ENCODE results near the gene PCK2.
"Not testable (repeated sequence)": the region's sequence is repeated elsewhere in the genome, so short reads cannot be mapped to it uniquely, and the experiment has no call there.

Gene PCK2

DNA sequence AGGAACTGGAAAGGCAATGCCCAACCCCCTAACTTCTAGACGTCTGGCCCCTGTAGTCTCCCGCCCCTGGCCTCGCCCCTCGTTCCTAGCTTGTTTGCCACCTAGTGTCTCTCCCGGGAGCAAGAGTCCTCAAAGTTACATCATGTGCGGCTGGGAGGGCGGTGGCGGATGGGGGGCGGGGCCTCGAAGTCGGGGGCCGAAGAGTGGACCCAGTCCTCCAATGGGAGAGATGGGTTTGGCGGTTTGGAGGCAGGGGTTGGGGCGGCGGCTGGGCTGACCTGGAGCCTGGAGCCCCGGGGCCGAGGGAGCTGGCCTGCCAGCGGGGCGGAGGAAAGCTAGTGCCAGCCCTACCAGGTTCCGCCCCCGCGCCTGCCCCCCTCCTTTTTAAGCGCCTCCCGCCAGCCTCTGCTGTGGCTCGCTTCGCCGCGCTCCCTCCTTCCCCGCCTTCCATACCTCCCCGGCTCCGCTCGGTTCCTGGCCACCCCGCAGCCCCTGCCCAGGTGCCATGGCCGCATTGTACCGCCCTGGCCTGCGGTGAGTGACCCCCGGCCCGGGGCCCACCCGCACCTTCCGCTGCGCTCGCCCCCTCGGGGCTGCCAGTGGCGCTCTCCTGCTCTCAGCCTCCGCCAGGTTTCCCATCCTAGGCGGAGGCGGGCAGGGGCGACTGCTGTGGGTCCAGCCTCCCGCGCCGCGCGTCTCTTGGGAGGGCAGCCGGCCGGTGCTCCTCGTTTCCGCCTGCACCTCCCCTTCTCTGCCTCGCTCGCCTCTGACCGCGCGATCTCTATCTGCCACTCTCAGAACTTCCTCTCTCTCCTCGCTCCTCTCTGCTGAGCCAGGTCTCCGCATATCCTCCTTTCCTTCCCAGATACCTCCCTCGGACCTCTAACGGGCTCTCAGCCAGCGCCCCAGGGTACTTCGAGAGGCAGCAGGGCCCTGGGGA is at the start of gene PCK2:
TSS of gene PCK2 (plus strand) at position 411 of the 940 bp plus-strand sequence. CDS start at position 506, 95 bp downstream.
- peak within 1 kb of the TSS; percentile 73 for H3K4me3 ChIP-seq (ENCODE audit: low read depth, low read length)
- DNase-seq (ENCODE audit: low read depth): peak; percentile 31
- TF ChIP-seq CTCF (IDR thresholded peaks at IDR 0.05; ENCODE audit: low read depth, low read length, missing control alignments): peak; percentile 16
- in situ Hi-C loops (cut with HindIII; ENCODE audit: low sequenced_read_pairs): no loop called here

- H3K4me3 ChIP-seq (ENCODE audit: low read depth, low read length); DNase-seq (ENCODE audit: low read depth); in situ Hi-C loops (cut with HindIII; ENCODE audit: low sequenced_read_pairs): not testable (repeated sequence)
Observed at GRCh38 chr14:24049002-24049401, 45.1 kb upstream of the PCK2 start.

- DNase-seq (ENCODE audit: low read depth); H3K4me3 ChIP-seq (ENCODE audit: low read depth, low read length): not testable (repeated sequence)
Observed at GRCh38 chr14:24050753-24051152, 43.4 kb upstream of the PCK2 start.

DNA sequence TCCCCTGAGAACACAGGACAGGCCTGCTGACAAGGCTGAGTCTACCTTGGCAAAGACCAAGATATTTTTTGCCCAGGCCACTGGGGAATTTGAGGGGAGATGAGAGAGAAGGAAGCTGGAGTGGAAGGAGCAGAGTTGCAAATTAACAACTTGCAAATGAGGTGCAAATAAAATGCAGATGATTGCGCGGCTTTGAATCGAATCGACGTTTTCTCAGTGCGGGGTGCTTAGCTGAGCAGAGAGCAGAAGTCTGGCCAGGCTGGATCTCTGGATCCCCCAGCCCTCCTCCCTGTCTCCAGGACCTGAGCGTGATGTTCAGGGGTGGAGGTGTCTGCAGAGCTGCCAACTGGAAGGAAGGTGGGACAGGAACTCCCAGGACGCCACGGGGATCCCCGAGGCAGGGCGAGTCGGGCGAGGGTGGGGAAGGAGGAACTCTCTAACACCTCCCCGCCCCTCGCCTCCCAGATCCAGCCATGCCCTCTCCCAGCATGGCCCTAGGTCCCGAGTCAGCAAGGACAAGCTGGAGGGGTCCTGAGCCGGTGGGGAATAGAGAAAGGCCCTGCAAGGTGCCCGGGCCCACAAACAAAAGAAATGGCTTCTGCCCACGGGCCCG is 42.8 kb upstream of the PCK2 start:
- in situ Hi-C loops (cut with HindIII; ENCODE audit: low sequenced_read_pairs): no loop called here
- TF ChIP-seq CTCF (IDR thresholded peaks at IDR 0.05; ENCODE audit: low read depth, low read length, missing control alignments): no peak
- H3K4me3 ChIP-seq (ENCODE audit: low read depth, low read length): peak overlapping the region; percentile 48
- no peak for DNase-seq (ENCODE audit: low read depth)

More at GRCh38 chr14:24050753-24051152, 43.4 kb upstream of the PCK2 start:
- in situ Hi-C loops (cut with HindIII; ENCODE audit: low sequenced_read_pairs): not testable (repeated sequence)

DNA sequence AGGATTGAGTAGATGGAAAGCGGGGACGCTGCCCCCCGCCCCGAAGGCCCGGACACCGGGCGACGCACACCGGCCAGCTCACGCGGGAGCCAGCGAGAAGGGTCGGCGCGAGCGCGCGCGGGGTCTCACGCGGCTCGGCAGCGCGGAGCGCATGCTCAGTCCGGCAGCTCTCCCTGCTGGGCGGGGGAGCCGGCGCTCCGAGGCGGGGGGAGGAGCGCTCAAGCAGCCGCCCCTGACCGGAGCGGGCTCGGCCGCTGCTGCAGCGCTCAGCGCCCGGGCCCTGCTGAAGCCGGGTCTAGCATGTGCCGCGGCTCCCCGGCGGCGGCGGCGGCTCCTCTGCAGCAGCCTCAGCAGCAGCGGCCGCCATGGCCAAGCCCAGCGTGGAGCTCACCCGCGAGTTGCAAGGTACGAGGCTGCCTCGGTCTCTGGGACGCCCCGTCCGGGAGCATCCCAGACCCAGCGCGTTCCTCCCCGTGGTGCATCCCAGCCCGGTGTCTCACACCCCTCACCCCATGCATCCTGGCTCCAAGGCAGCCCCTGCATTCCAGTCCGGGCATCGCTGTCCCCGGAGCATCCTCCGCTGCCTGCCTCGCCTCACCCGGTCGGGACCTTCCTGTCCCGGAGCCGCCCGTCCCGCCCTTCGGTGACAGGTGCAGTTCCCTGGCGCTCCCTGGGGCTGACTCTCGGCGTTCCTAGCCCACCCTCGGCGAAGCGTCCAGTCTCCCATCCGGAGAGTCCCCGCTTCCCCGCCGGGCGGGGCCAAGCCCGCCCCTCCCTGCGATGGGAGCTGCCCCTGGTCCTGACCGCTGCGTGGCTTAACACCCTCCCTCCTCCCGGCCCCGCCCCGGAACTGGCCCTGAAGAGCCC is 42.1 kb upstream of the PCK2 start, which contains the start of gene CARMIL3:
TSS of gene CARMIL3 (plus strand) at position 221 of the 867 bp plus-strand sequence. CDS start at position 366, 145 bp downstream.
- DNase-seq (ENCODE audit: low read depth): no peak
- no peak for TF ChIP-seq CTCF (IDR thresholded peaks at IDR 0.05; ENCODE audit: low read depth, low read length, missing control alignments)
- H3K4me3 ChIP-seq (ENCODE audit: low read depth, low read length): peak within 1 kb of the TSS; percentile 48
- in situ Hi-C loops (cut with HindIII; ENCODE audit: low sequenced_read_pairs): no loop called here

- H3K4me3 ChIP-seq (ENCODE audit: low read depth, low read length): peak overlapping the region; percentile 48
- in situ Hi-C loops (cut with HindIII; ENCODE audit: low sequenced_read_pairs): no loop called here
- DNase-seq (ENCODE audit: low read depth): no peak
- TF ChIP-seq CTCF (IDR thresholded peaks at IDR 0.05; ENCODE audit: low read depth, low read length, missing control alignments): no peak
Observed at GRCh38 chr14:24052656-24053547, 41.2 kb upstream of the PCK2 start.

All from astrocyte of the cerebellum (primary cell).